MM.1S (cell line): ENCODE results near the gene EBF4.

Source experiments
- CTCF ChIP-seq: fragments of 300-600 bp; sonication (generic); IDR thresholded peaks from 2 replicates; pipeline ENCODE4 v1.5.1; 2016; ENCODE audit warnings: antibody characterized with exemption, low read length, mixed read lengths
- EZH2 ChIP-seq: fragments of 300-600 bp; sonication (generic); optimal IDR thresholded peaks from 2 replicates; pipeline ENCODE3; 2017; ENCODE audit warnings: low read depth, mild to moderate bottlenecking, antibody characterized with exemption, low read length, mixed read lengths
- EZH2phosphoT487 ChIP-seq: fragments of 300-600 bp; sonication (generic); IDR thresholded peaks from 2 replicates; pipeline ENCODE4 v1.6.1; 2018; ENCODE audit warnings: antibody characterized with exemption, low read length

DNA sequence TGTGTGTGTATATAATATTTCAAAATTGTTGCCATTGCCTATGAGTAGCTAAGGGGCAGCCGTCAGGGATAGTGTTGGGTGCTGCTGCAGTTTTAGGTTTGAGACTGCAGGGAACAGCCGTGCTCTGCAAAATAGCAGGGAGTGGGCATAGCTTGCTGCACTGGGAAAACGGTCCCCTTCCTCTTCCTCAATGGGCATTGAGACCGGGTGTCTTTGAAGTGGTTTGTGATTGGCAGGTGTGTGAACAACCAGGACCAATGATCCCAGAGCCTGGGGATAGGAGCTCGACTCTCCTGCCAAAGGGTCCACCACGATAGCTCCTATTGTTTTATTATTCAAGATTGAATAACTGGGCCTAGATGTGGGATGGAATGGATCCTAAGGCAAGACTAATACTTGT lies 5.1 kb upstream of the EBF4 start:
- TF ChIP-seq CTCF: no peak
- TF ChIP-seq EZH2phosphoT487: no peak
- no peak for TF ChIP-seq EZH2
